ENCODE measurements around the gene ENOSF1. TPM values are rescaled to one million over a fixed set of nuclear protein-coding genes. Genes with fewer than 3 reads are reported as not detected.

ENOSF1 gene
- total and polyA plus RNA-seq, 8 donors, result 24.0 to 114 (median 70.5) TPM

DNA sequence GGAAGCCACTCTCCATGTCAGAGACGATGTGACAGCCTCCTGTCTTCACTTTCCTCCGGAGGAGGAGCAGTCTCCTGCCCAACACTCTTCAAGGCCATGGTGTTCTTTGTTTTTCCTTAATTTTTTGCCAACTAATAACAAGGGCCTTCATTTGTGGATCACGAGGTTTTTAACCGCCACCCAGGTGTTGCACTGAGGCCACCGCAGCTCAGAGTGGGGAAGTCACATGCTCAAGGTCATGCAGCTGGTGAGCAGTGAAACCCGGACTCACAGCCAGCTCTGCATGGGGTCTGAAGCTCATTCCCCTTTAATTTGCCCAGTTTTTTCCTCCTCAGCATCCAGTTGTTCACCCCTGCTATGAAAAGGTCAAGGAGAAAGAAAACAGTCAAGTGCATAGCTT is 19.6 kb downstream of the ENOSF1 start:
- H3K4me1 ChIP-seq, result peaks cover 0 to 15% (median 0%) of the 10 kb centered on the region in 4 donors
- TF ChIP-seq POLR2AphosphoS5 (IDR thresholded peaks at IDR 0.05) (no peak), POLR2A (IDR thresholded peaks at IDR 0.05) (no peak), EP300 (IDR thresholded peaks at IDR 0.05) (no peak)
- TF ChIP-seq, protein P1, sequence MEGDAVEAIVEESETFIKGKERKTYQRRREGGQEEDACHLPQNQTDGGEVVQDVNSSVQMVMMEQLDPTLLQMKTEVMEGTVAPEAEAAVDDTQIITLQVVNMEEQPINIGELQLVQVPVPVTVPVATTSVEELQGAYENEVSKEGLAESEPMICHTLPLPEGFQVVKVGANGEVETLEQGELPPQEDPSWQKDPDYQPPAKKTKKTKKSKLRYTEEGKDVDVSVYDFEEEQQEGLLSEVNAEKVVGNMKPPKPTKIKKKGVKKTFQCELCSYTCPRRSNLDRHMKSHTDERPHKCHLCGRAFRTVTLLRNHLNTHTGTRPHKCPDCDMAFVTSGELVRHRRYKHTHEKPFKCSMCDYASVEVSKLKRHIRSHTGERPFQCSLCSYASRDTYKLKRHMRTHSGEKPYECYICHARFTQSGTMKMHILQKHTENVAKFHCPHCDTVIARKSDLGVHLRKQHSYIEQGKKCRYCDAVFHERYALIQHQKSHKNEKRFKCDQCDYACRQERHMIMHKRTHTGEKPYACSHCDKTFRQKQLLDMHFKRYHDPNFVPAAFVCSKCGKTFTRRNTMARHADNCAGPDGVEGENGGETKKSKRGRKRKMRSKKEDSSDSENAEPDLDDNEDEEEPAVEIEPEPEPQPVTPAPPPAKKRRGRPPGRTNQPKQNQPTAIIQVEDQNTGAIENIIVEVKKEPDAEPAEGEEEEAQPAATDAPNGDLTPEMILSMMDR (IDR thresholded peaks at IDR 0.05), result no peak
- no peaks in the 10 kb centered on the region for H3K27me3 ChIP-seq
- no peak overlapping the region for H3K27ac ChIP-seq
- intact Hi-C loops (cut with DNase I; ENCODE audit: low total_unique reads), result no loop called here
- H3K9me3 ChIP-seq, result no peaks in the 10 kb centered on the region
- H3K36me3 ChIP-seq, result peaks cover 16 to 75% (median 60%) of the 10 kb centered on the region in 4 donors
- 80 to 91% (median 84%) methylated on average over 6 of the region's 6 CpGs for WGBS, 5 donors
- no peak for DNase-seq
- H3K4me3 ChIP-seq, result no peak overlapping the region

DNA sequence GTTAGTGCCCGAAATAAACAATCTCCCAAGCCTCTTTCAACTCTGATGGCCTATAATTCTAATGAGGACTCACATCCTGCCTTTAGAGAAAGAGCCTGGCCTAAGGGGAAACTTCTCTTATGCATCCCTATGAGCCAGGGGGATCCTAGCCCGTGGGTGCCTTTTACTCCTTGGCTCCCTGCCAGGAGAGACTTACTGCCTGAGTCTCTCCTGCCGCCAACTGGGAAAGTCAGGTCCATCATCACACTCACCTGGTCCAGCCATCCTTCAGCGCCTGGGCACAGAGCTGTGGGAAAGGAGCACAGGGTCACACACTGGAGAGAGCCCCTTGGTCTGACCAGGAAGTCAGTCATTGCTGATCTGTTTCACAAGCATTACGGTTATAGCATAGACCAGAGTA is 24.1 kb downstream of the ENOSF1 start:
- H3K4me3 ChIP-seq, result no peak overlapping the region
- H3K4me1 ChIP-seq, result peaks cover 4 to 8% (median 5%) of the 10 kb centered on the region in 4 donors
- no peak for TF ChIP-seq POLR2AphosphoS5 (IDR thresholded peaks at IDR 0.05)
- TF ChIP-seq, protein P1 (IDR thresholded peaks at IDR 0.05), result no peak
- peaks cover 25 to 71% (median 62%) of the 10 kb centered on the region in 4 donors for H3K36me3 ChIP-seq
- no peak overlapping the region for H3K27ac ChIP-seq
- intact Hi-C loops (cut with DNase I; ENCODE audit: low total_unique reads), result no loop called here
- no peaks in the 10 kb centered on the region for H3K9me3 ChIP-seq
- DNase-seq, result peak in 1 of 2 donors; percentile 36
- no peaks in the 10 kb centered on the region for H3K27me3 ChIP-seq
- WGBS, 5 donors, result 74 to 87% (median 78%) methylated on average over 5 of the region's 5 CpGs

DNA sequence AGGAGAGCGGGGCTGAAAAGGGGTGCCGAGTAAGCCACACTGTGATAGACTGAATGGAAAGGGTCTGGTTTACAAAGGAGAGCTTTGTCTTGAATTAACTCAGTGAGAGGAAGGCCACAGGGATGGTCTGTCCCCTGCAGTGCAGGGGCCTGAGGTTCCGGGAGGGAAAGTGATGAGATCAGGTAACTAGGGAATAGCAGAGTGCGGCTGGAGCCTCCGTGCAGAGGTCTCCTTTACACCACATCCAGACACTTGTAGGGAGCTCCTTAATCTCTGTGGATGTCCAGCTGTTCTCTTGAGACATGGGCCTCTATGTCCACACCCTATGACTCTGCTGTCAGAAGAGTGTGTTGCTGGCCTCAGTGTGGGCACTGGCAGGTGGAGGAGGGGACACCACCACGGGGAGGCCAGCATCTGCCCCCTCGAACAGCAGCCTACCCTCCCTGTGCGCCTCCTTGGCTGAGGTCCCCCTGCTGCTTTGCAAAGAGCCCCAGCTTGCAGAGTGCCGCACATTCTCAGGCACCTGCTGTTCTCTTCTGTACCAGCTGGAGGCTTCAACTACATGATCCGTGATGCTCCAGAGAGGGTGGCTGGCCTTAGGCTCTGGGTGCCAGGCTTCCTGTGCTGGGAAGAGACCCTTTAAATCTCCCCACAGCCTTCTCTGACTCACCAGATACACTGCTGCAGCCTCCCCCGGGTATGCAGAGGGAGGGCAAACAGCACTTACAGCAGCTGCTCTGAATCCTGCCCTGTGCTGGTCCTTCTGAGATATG is 25.9 kb downstream of the ENOSF1 start:
- peaks cover 21 to 71% (median 60%) of the 10 kb centered on the region in 4 donors for H3K36me3 ChIP-seq
- 84 to 91% (median 87%) methylated on average over 11 of the region's 11 CpGs for WGBS, 5 donors
- peaks cover 2 to 10% (median 8%) of the 10 kb centered on the region in 4 donors for H3K4me1 ChIP-seq
- no peak for DNase-seq
- no peaks in the 10 kb centered on the region for H3K9me3 ChIP-seq
- no peak for TF ChIP-seq POLR2A (IDR thresholded peaks at IDR 0.05)
- TF ChIP-seq POLR2AphosphoS5 (IDR thresholded peaks at IDR 0.05), result no peak
- no peak for TF ChIP-seq EP300 (IDR thresholded peaks at IDR 0.05)
- TF ChIP-seq, protein P1 (IDR thresholded peaks at IDR 0.05), result no peak
- intact Hi-C loops (cut with DNase I; ENCODE audit: low total_unique reads), result no loop called here
- no peak overlapping the region for H3K27ac ChIP-seq
- no peaks in the 10 kb centered on the region for H3K27me3 ChIP-seq
- H3K4me3 ChIP-seq, result no peak overlapping the region

DNA sequence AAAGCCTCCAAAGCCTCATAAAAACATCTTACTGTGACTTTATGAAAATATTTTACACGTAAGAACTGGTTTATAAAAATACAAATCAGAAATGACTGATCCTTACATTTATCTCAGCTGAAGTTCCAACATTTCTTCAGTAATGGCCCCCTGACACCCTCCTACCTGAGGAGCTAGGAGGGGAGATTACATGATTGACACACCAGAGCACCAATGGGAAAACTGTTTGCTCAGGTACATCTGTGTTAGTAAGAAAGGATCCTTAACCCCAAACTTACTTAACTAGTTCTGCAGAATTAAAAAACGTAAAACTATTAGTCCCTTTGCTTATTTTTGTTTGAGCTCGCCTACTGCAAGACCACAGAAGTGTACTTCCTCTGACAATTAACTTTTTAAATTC is 27.0 kb downstream of the ENOSF1 start:
- 78 to 88% (median 83%) methylated on average over 3 of the region's 3 CpGs for WGBS, 5 donors
- Histone ChIP-seq H3K27ac (no peak overlapping the region), H3K27me3 (no peaks in the 10 kb centered on the region), H3K36me3 (peaks cover 22 to 67% (median 62%) of the 10 kb centered on the region in 4 donors), H3K4me1 (peaks cover 2 to 10% (median 8%) of the 10 kb centered on the region in 4 donors), H3K9me3 (no peaks in the 10 kb centered on the region), H3K4me3 (no peak overlapping the region)
- TF ChIP-seq POLR2AphosphoS5 (IDR thresholded peaks at IDR 0.05) (no peak), EP300 (IDR thresholded peaks at IDR 0.05) (no peak), POLR2A (IDR thresholded peaks at IDR 0.05) (no peak)
- TF ChIP-seq, protein P1 (IDR thresholded peaks at IDR 0.05), result no peak
- intact Hi-C loops (cut with DNase I; ENCODE audit: low total_unique reads), result no loop called here
- DNase-seq, result no peak

All from stomach (tissue), 9 donors.